GM19043 (cell line): ENCODE results near the gene RBPMS2.

Experiments
- ATAC-seq: cut with Tn5 transposase; IDR thresholded peaks from one replicate; pipeline ENCODE4 v1.9.1; 2021; ENCODE audit warnings: low read depth; ENCODE audit not compliant: unreplicated experiment

RBPMS2 gene

DNA sequence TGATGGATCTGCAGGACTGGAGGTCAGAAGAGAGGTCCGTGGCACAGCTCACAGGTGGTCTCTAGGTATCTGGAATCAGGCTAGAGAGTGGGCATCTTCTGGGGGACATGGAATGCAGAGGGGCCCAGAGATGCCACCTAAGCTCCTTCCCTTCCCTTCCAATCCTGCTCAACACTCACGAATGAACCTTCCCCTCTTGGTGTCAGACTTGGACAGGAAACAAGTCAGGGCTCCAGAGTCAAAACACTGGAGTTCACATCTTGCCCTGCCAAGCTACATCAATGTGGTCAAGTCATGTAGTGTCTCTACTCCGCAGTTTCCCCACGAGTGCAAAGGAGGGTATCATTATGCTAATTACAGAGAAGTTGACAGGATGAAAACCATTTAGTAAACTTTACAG, 16.0 kb upstream of the RBPMS2 start:
- no peak for ATAC-seq

DNA sequence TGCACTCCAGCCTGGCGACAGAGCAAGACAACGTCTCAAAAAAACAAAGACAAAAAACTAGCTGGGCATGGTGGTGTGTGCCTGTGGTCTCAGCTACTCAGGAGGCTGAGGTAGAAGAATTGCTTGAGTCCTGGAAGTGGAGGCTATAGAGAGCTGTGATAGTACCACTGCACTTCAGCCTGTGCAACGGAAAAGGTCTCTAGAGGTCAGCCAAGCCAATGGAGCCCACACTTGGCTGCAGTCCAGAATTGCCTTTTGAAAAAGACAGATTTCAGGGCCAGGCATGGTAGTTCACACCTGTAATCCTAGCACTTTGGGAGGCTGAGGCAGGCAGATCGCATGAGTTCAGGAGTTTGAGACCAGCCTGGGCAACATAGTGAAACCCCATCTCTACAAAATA, 8.4 kb upstream of the RBPMS2 start:
- ATAC-seq = no peak

DNA sequence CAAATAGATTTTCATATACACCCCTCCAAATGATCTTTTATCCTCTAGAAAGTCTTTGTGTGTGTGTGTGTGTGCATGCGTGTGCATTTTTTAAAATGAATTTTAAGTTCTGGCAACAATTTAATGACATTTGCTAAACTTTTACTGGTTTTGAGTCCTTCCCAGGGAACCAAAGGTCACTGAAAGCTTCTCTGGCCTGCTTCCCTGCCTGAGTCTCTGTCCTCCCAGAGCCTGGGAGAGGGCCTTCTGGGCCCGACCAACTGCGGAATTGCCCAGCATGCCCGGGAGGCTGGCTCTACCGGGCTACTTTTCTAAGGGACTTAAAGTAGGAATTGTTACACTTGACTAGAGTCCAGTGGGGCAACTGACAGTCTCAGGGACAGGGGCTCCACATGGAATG, 7.4 kb upstream of the RBPMS2 start:
- no peak for ATAC-seq

GRCh38 chr15:64781299-64781698, 5.9 kb upstream of the RBPMS2 start:
- ATAC-seq = no peak

GRCh38 chr15:64780600-64781156, 5.3 kb upstream of the RBPMS2 start:
- ATAC-seq = no peak

- no peak for ATAC-seq
These were observed 4.2 kb upstream of the RBPMS2 start for GRCh38 chr15:64779630-64780029.

GRCh38 chr15:64779024-64779423, 3.6 kb upstream of the RBPMS2 start:
- no peak for ATAC-seq

DNA sequence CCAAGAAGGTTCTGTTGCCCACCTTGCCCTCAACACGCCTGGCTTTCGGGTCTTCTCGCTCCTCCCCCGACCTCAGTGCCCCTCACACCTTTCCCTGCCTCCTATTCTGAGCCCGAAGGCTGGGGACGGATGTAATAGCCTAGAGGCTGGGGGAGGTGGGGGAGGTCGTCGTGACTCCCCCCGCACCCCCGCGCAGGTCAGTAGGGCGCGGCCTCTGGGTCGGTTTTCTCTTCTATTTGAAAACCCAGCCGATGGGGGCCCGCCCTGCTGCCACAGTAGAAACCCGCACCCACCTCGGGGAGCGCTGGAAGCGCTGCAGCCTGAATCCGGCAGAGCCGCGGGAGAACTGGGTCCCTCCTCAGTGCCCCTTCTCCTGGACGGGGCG, 1.0 kb upstream of the RBPMS2 start:
- no peak for ATAC-seq

GRCh38 chr15:64774629-64775493, 528 bp downstream of the RBPMS2 start:
- no peak for ATAC-seq

DNA sequence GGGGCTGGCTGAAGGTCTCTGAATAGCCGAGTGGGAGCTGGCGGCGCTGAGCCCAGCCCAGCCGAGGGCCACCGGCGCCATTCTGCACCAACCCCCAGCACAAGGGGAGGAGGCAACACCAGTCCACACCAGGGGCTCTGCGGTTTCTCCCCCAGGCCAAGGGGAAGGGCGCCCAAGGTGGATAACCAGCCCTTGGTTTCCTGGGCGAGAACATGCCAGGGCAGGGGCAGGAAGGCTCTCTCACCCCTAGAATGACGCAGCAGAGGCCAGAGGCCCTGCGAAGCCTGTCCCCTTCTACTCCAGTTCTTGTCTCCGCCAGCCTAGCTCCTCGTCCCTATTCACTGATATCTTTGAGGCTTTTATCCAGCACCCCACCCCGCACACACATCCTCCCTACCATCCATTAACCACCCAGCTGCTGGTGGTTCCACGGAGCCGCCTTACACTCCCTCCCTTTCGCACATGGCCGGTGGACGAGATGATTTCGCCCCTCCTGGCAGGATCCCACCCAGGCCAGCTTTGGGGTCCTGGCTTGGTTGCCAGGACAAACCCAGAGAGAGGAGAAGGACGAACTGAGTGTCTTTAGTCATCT, 1.3 kb downstream of the RBPMS2 start:
- no peak for ATAC-seq

- no peak for ATAC-seq
These were observed 1.8 kb downstream of the RBPMS2 start for GRCh38 chr15:64773606-64774005.

DNA sequence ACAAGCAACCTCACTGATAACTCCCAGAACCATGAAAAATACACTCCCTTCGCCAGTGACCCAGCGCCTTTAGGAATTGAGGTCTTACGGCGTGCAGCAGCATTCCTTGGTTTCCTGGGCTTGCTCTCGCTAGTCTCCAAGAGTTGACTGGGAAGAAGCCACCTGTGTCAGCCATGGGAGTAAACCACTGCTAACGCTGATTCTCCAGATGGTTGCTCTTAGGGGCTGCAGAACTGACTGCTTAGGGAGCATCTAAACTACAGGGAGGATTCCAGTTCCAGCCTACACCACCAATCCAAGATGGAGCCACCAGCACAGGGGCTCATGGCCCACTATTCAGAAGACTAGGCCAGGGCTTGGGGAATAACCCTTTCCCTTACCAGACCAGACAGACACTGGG, 2.4 kb downstream of the RBPMS2 start:
- no peak for ATAC-seq

DNA sequence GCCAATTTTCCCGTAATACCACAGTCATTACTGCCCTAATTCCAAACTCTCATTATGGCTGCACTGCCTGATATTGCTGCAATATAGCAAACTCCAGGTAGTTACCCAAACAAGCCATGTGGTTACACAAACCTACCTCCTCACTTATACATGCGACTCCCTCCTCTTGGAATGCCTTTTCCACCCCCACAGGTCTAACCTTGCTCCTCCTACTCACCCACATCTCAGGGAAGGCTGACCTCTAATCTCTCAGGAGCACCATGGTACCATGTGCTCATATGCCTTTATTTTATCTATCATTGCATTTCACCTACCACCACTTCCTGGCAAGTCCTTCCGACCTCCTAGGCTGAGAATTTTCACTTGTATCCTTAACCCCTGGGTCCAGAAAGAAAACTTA, 2.9 kb downstream of the RBPMS2 start:
- ATAC-seq = no peak

DNA sequence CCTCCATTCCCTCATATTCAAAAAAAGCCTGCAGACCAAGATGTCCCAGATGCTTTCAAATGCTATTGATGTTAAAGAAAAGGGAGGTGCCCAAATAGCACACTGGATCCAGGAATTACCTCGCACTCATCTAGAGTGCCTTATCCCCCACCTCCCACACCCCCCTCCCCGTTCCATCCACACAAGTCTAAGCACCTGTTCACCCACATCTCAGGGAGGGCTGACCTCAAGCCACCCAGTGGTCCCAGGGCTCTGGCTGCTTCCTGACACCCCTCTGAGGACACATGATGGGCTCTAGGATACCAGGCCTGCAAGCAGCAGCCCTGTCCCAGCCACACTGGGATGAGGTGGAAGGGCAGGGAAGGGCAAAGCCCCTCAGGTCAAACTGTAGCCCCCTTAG, 4.8 kb downstream of the RBPMS2 start:
- ATAC-seq = no peak

DNA sequence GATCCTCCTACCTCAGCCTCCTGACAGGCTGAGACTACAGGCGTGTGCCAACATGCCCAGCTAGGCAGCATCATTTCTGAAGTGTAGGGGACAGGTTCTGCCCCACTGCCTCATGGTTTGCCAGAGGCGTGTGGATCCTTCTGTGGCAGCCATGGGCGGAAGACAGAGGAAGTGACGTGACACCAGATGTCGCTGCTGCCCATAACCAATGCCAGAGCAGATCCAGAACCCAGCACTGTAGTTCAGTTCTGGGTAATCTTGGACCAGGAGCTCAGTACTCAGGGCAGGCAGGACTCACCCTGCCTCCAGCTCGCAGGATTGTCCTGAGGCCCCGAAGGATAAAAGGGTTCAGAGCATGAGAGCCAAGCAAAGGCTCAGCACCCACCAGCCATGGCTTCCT, 8.2 kb downstream of the RBPMS2 start:
- ATAC-seq = no peak

- no peak for ATAC-seq
These were observed 9.3 kb downstream of the RBPMS2 start for GRCh38 chr15:64766058-64766457.

- ATAC-seq = no peak
These were observed 11.5 kb downstream of the RBPMS2 start for GRCh38 chr15:64763874-64764273.

DNA sequence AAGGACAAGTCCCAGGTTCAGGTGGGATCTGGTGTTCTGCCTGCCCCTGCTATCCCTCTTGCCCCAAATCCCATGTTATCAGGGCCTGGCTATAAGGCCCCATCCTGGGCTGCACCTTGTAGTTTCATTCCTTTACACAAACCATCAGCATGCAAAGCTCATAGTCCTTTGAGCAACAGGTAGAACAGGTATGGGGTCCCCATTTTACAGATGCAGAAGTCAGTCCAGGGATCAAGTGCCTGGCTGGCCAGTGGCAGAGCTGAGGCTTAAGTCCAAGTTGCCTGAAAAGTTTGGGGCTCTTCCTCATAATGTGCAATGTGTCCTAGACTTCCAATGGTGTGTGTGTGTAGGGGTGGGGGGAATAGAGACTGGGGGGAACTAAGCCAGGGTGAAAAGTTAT, 11.9 kb downstream of the RBPMS2 start:
- no peak for ATAC-seq

DNA sequence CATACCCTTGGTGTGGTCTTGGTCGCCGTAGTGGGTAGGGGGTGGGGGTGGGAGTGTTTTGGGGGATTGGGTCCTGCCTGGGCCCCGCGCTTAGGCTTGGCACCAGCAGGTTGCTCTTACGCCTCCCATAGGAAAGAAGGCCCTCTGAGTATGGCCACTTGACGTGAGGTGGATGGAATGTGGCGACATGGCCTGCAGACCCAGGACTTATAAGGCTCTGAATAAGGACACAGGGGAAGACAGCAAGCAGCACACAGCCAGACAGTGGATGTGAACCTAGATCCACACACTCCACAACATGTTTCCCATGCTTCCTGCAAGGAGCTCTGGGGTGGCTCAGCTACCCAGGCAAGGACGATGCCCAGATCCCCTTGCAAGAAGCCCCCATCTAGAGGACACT, 12.4 kb downstream of the RBPMS2 start:
- no peak for ATAC-seq

DNA sequence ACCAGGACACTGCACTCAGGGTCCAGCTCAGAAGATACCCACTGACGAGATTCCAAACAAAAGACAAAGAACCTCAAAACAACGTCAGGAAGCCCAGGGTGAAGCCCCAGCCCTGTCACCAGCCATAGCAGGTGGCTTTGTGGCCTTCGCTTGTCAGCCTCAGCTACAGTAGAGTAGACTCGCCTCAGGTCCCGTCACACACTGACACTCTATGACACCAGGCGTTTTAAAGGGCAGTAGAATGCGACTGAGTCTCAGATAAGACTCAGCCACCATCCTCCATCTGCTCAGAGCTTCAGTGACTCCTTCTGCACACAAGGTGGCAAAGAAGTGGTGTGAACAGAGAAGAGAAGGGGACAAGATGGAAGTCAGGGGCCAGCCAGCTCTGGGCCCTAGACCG, 12.8 kb downstream of the RBPMS2 start:
- ATAC-seq = no peak

DNA sequence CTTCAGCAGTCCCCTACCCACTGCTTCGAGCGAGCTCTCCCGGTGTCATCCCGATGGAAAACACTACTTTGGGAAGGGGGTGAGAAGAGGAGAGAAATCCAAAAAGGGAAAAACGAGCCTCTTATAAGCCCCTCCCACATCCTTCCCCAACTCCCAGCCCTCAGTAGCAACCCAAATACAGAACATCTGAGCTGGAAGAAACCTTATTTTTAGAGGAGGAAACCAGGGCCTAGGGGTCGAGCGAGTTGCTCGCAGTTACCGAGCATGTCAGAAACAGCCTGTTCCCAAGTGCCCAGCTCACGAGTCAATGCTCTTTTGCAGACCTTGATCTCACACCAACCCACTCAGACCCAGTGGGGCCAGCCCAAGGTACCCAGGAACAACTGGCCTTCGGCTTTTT, 14.2 kb downstream of the RBPMS2 start:
- ATAC-seq = no peak

- ATAC-seq = no peak
These were observed 15.3 kb downstream of the RBPMS2 start for GRCh38 chr15:64760056-64760455.
